Effector memory CD4-positive, alpha-beta T cell (primary cell): Measurements from ENCODE around the gene MRPL55.

ENCODE experiments used
- DNase-seq, 3 donors: peaks; one replicate each; pipeline ENCODE4 v3.0.0-alpha.2; 2020
- H3K27ac ChIP-seq: 2 replicates; pipeline ENCODE4 v1.7.0; 2013; ENCODE audit warnings: mild to moderate bottlenecking, low read length, moderate library complexity; ENCODE audit not compliant: insufficient read depth, poor library complexity, severe bottlenecking
- H3K27me3 ChIP-seq: replicated peaks from 2 replicates; pipeline ENCODE4 v1.7.0; 2013; ENCODE audit warnings: mild to moderate bottlenecking, low read length; ENCODE audit not compliant: insufficient read depth, control insufficient read depth, poor library complexity, severe bottlenecking
- H3K36me3 ChIP-seq: 2 replicates; pipeline ENCODE4 v1.7.0; 2013; ENCODE audit warnings: mild to moderate bottlenecking, low read length, moderate library complexity; ENCODE audit not compliant: control insufficient read depth, insufficient read depth
- H3K4me1 ChIP-seq: 2 replicates; pipeline ENCODE4 v1.7.0; 2013; ENCODE audit warnings: low read length, mild to moderate bottlenecking; ENCODE audit not compliant: control insufficient read depth, insufficient read depth, poor library complexity, severe bottlenecking
- H3K4me3 ChIP-seq: 2 replicates; pipeline ENCODE4 v1.7.0; 2013; ENCODE audit warnings: low read length, low read depth, mild to moderate bottlenecking; ENCODE audit not compliant: insufficient read depth, poor library complexity, severe bottlenecking
- H3K9me3 ChIP-seq: 2 replicates; pipeline ENCODE4 v1.7.0; 2013; ENCODE audit warnings: mild to moderate bottlenecking, low read length, moderate library complexity; ENCODE audit not compliant: control insufficient read depth

MRPL55 gene

DNA sequence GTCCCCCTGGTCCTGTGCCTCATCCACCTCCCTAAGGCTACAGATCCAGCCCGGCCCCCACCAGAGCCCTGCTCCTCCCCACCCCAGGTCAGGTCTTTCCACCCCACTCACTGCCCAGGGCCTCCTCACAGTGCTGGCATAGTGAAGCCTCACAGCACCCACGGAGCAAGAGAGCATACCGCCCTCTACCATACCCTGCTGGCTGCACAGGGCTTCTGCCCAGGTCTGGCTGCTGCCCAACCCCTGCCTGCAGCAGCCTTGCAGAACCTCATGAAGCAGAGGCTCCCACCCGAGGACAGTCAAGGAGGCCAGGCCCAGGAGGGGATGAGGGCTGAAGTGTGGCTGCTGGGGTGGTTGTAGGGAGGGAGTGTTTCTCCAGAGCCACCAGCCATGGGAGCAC, 46.3 kb downstream of the MRPL55 start:
- DNase-seq = no peak
- no peak overlapping the region for H3K27ac ChIP-seq
- no peak overlapping the region for H3K4me3 ChIP-seq
- H3K9me3 ChIP-seq = no peaks in the 10 kb centered on the region
- peaks cover 16% of the 10 kb centered on the region for H3K4me1 ChIP-seq
- H3K27me3 ChIP-seq = peaks cover 56% of the 10 kb centered on the region
- no peaks in the 10 kb centered on the region for H3K36me3 ChIP-seq

DNA sequence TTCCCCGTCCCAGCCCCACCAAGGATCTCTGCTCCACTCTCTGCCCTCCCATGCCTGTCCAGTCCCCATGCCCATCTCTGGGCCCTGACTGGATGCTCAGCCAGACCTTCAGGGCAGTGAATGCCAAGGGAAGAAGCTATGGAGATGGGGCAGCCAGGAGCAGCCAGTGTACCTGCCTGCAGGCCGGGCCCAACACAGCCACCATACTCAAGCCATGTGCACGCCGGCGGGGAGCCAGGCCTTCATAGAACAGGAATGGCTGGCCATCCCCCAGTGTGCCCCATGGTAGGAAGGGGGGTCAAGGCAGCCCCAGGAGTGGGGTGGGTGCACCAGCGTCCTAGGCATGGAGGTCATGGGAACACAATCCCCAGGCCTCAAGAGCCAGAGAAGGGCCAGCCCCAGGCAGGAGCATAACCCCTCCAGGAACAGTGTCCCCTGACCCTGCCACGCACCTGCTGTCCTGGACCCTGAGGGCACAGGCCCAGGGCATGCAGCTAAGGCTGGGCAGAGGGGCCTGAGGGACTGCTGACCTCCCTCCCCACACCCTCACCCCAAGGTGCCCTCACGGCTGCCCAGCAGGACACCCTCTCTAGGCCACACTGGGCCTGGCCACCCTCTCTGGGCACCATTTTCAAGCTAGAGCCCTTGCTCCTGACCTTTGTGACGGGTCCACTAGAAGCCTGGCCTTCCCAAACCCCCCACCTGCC, 46.9 kb downstream of the MRPL55 start:
- H3K27me3 ChIP-seq = peaks cover 56% of the 10 kb centered on the region
- H3K9me3 ChIP-seq = no peaks in the 10 kb centered on the region
- no peak overlapping the region for H3K4me3 ChIP-seq
- H3K4me1 ChIP-seq = peaks cover 16% of the 10 kb centered on the region
- H3K27ac ChIP-seq = no peak overlapping the region
- H3K36me3 ChIP-seq = no peaks in the 10 kb centered on the region
- DNase-seq = no peak

DNA sequence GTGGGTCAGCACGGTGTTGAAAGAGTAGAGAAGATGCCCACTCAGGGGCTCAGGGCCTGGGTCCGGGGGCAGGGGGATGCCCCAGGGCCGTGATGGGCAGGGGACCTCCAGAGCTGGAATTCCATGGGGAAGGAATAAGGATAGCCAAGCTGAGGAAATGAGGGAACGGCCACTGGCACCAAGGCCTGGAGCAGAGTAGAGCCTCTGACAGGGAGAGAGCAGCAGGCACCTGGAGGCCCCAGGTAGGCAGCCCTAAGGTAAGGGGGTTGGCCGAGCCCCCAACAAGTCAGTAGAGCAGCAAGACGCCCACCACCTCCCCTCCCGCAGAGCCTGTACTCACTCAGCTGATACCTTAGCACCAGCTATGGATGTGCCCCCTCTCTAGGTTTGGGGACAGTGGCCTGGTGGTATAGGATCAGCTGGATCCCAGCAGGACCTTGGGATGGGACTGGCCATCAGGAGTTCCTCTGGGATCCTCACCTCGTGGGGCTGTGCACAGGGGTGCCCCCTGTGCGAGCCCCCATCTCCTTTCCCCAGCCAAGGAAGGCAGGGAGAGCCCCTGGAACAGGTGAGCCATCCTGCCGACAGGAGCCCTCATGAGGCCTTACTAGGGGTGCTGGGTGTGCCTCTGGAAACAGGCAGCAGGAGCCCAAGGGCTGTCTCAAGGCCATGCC, 47.6 kb downstream of the MRPL55 start:
- H3K9me3 ChIP-seq = no peaks in the 10 kb centered on the region
- no peak overlapping the region for H3K27ac ChIP-seq
- peaks cover 16% of the 10 kb centered on the region for H3K4me1 ChIP-seq
- peaks cover 56% of the 10 kb centered on the region for H3K27me3 ChIP-seq
- no peak overlapping the region for H3K4me3 ChIP-seq
- no peaks in the 10 kb centered on the region for H3K36me3 ChIP-seq
- DNase-seq = no peak

DNA sequence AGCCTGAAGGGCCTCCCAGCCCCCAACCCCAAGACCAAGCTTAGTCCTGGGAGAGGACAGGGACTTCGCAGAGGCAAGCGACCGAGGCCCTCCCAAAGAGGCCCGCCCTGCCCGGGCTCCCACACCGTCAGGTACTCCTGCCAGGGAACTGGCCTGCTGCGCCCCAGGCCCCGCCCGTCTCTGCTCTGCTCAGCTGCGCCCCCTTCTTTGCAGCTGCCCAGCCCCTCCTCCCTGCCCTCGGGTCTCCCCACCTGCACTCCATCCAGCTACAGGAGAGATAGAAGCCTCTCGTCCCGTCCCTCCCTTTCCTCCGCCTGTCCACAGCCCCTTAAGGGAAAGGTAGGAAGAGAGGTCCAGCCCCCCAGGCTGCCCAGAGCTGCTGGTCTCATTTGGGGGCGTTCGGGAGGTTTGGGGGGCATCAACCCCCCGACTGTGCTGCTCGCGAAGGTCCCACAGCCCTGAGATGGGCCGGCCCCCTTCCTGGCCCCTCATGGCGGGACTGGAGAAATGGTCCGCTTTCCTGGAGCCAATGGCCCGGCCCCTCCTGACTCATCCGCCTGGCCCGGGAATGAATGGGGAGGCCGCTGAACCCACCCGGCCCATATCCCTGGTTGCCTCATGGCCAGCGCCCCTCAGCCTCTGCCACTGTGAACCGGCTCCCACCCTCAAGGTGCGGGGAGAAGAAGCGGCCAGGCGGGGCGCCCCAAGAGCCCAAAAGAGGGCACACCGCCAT, 48.5 kb downstream of the MRPL55 start:
- H3K27ac ChIP-seq = no peak overlapping the region
- H3K36me3 ChIP-seq = no peaks in the 10 kb centered on the region
- DNase-seq = no peak
- peaks cover 16% of the 10 kb centered on the region for H3K4me1 ChIP-seq
- H3K27me3 ChIP-seq = peaks cover 52% of the 10 kb centered on the region
- H3K4me3 ChIP-seq = peak overlapping the region; percentile 38
- no peaks in the 10 kb centered on the region for H3K9me3 ChIP-seq

DNA sequence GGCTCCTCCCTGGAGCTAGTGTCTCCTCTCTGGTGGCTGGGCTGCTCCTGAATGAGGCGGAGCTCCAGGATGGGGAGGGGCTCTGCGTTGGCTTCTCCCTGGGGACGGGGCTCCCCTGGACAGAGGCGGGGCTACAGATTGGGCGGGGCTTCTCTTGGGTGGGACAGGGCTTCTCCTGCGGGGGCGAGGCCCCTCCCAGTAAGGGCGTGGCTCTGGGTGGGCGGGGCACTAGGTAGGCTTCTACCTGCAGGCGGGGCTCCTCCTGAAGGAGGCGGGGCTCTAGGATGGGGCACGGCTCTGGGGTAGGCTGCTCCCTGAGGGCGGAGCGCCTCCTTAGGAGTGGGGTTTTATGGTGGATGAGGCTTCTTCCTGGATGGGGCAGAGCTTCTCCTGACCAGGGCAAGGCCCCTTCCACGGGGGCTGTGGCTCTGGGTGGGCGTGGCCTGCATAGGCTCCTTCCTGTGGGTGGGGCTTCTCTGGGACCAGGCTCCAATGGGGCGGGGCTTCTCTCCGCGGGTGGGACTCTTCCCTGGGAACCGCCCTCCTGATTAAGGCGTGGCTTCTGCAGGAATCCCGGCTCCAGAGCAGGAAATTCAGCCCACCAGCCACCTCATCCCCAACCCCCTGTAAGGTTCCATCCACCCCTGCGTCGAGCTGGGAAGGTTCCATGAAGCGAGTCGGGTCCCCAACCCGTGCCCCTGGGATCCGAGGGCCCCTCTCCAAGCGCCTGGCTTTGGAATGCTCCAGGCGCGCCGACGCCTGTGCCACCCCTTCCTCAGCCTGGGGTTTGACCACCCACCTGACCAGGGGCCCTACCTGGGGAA, 49.3 kb downstream of the MRPL55 start:
- peaks cover 16% of the 10 kb centered on the region for H3K4me1 ChIP-seq
- peak; percentile 67 to 75 (median 70) for DNase-seq
- peaks cover 44% of the 10 kb centered on the region for H3K27me3 ChIP-seq
- no peaks in the 10 kb centered on the region for H3K9me3 ChIP-seq
- H3K27ac ChIP-seq = no peak overlapping the region
- no peaks in the 10 kb centered on the region for H3K36me3 ChIP-seq
- peak overlapping the region; percentile 38 for H3K4me3 ChIP-seq

DNA sequence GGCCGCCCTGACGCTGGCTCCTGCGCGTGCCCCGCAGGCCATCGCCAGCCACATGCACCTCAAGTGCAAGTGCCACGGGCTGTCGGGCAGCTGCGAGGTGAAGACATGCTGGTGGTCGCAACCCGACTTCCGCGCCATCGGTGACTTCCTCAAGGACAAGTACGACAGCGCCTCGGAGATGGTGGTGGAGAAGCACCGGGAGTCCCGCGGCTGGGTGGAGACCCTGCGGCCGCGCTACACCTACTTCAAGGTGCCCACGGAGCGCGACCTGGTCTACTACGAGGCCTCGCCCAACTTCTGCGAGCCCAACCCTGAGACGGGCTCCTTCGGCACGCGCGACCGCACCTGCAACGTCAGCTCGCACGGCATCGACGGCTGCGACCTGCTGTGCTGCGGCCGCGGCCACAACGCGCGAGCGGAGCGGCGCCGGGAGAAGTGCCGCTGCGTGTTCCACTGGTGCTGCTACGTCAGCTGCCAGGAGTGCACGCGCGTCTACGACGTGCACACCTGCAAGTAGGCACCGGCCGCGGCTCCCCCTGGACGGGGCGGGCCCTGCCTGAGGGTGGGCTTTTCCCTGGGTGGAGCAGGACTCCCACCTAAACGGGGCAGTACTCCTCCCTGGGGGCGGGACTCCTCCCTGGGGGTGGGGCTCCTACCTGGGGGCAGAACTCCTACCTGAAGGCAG, 50.0 kb downstream of the MRPL55 start:
- Histone ChIP-seq H3K36me3 (no peaks in the 10 kb centered on the region), H3K27me3 (peaks cover 37% of the 10 kb centered on the region), H3K4me1 (peaks cover 16% of the 10 kb centered on the region), H3K27ac (no peak overlapping the region), H3K4me3 (peak overlapping the region; percentile 38), H3K9me3 (no peaks in the 10 kb centered on the region)
- peak; percentile 58 to 66 (median 61) for DNase-seq

DNA sequence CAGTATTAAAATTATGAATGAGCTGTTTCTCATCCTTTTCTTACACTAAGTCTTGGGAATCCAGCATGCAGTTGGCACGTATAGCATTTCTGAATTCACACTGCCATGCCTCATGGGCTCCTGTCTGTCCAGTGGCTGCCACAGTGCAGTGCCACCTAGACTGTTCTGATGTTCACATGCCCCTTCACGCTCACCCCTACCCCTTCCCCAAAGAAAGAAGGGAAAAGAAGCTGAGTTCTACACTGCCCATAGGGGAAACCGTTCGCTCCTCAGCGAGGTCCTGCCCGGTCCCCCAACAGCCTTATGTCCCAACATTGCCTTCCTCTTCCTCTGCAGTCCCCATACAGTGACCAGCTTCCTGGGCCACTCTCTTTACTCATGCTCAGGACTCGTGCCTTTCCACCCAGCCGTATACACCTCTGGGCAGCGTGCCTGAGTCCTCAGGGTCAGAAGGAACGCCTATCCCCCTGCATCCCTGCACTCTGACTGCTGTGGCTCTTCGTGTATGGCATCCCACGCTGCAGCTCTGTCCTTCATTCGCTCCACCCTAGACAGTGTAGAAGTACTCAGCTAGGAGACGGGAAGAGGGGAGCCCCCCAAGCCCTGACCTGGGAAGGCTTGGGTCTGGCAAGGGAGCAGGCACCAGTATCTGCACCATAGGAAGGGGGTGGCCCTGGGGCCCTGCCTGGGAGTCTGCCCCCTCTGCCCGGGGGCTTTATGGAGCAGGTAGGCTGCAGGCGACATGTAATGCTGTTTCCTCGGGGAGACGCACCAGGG, 50.7 kb downstream of the MRPL55 start:
- no peak for DNase-seq
- Histone ChIP-seq H3K4me3 (no peak overlapping the region), H3K9me3 (no peaks in the 10 kb centered on the region), H3K36me3 (no peaks in the 10 kb centered on the region), H3K4me1 (peaks cover 16% of the 10 kb centered on the region), H3K27me3 (peaks cover 34% of the 10 kb centered on the region), H3K27ac (no peak overlapping the region)
